GM12875 (cell line): Measurements from ENCODE around the gene CHMP6.
A peak's percentile ranks its signal among the peaks of the same experiment; 100 is the strongest.

ENCODE experiments used
- H3K4me3 ChIP-seq: one replicate; pipeline ENCODE4 v1.5.1; 2011; ENCODE audit warnings: low read depth, low read length, control low read depth
- CTCF ChIP-seq: IDR thresholded peaks from 2 replicates; pipeline ENCODE4 v1.5.1; 2011; ENCODE audit warnings: low read depth, mild to moderate bottlenecking, control low read depth, inconsistent platforms, low read length, moderate library complexity, borderline replicate concordance; ENCODE audit not compliant: insufficient read depth

Gene CHMP6

DNA sequence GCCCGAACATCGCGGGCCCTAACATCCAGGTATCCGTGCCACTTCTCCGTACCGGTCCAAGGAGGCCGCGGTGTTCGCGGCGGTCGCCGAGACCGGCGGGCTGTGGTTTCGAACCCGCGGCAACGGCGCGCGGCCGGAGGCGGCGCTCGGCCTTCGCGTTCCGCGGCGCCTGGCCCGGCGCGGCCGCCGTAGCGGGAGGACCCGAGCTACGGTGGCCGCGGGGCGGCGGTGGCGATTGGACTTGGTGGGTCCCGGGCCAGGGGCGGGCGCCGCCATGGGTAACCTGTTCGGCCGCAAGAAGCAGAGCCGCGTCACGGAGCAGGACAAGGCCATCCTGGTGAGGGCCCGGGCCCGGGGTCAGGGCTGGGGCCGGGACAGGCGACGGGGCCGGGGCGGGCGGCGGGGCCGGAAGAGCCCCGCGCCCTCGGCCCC is at the start of gene CHMP6:
CHMP6 (plus strand) TSS at position 197 of the 432 bp plus-strand sequence; CDS start at position 275, 78 bp downstream.
- H3K4me3 ChIP-seq = peak within 1 kb of the TSS; percentile 69
- TF ChIP-seq CTCF = 0 out of 2 replicates have a peak, but pooled peaks have one; percentile 11

DNA sequence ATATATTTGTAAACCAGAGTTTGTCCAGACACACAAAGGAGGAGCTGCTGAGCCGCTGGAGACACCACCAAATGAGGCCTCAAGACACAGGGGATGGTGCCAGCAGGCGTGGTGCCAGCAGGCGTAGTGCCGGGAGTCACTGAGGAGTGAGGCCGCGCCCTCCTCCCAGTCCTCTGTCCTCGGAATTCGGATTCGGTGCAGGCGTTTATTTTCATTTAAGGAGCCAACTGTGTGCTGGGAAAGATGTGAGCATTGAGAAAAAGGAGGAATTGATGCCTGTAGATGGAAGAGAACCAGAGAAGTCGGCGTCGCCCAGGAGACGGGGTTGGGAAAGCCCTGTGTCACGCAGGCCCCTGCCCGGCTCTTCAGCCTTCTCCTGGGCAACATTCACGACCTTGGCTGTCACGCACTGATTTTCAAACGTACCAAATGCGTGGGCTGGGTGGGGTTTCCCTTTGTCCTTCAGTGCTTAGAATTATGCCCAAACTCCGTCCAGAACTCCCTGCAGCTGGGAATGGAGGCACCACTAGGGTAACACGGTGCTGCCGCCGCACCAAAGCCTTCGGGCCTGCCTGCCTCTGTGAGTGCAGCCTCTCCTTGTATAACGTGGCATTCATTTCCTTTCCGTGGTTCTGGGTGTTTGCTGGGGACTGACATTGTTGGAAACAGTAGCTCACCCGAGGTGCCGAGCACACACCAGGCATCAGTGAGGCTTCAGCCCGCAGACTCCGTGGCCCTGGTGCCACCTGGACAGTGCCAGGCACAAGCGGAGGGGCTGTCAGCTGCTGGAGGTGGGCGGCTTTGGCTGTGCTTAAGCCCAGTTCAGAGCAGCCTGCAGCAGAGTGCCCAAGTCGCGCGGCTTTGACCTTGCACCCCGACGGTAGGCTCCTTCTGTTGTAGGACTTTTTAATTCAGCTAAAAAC is 49.0 kb upstream of the CHMP6 start:
- H3K4me3 ChIP-seq = no peak overlapping the region
- TF ChIP-seq CTCF = no peak

- no peak overlapping the region for H3K4me3 ChIP-seq
- no peak for TF ChIP-seq CTCF
Measured at GRCh38 chr17:80943346-80944145, 48.1 kb upstream of the CHMP6 start.

- no peak for TF ChIP-seq CTCF
- no peak overlapping the region for H3K4me3 ChIP-seq
Measured at GRCh38 chr17:80944326-80944725, 47.3 kb upstream of the CHMP6 start.

DNA sequence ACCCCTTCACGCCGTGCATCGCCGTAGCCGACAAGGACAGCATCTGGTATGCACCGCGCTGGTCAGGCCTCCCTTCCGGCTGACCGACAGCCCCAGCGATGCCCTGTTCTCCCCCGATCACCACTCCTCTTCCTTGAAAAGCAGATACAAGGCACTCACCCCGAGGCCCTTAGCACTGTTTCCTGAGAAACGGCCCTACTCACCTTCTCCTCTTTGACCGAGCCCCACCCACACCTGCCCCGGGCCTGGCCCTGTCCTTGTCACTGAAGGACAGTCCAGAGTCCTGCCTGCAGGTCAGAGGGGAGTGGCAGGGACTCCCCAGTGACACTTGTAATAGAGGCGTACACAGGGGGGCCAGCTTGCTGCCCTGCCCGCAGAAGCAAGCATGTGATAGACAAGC is 45.9 kb upstream of the CHMP6 start:
- H3K4me3 ChIP-seq = no peak overlapping the region

GRCh38 chr17:80946449-80946848 is 45.2 kb upstream of the CHMP6 start:
- H3K4me3 ChIP-seq = no peak overlapping the region
- TF ChIP-seq CTCF = no peak

More for the DNA sequence above, 45.9 kb upstream of the CHMP6 start:
- no peak for TF ChIP-seq CTCF
